TTC549 (cell line): ENCODE data around the gene SYT2.
A peak's percentile ranks its signal among the peaks of the same experiment; 100 is the strongest.
"Not testable (repeated sequence)": the region's sequence is repeated elsewhere in the genome, so short reads cannot be mapped to it uniquely, and the experiment has no call there.

Experiments used
- FAIRE-seq: peaks from 2 replicates; lab custom pipeline; 2012; peaks lifted over from hg19 to GRCh38; lab: Jason Lieb, UNC

Gene SYT2

GRCh38 chr1:202710070-202711045, at the start of gene SYT2:
TSS of gene SYT2 (minus strand) at chr1:202710454. CDS start at chr1:202605772, 104,682 bp downstream.
- FAIRE-seq: no peak

GRCh38 chr1:202756391-202756790, 46.1 kb upstream of the SYT2 start:
- FAIRE-seq: no peak

- FAIRE-seq: no peak
Measured at GRCh38 chr1:202754293-202754692, 44.0 kb upstream of the SYT2 start.

GRCh38 chr1:202752774-202753173, 42.5 kb upstream of the SYT2 start:
- no peak for FAIRE-seq

- FAIRE-seq: peak; percentile 50
Measured at GRCh38 chr1:202750761-202751160, 40.5 kb upstream of the SYT2 start.

- FAIRE-seq: no peak
Measured at GRCh38 chr1:202750024-202750423, 39.8 kb upstream of the SYT2 start.

GRCh38 chr1:202745323-202745888, 35.2 kb upstream of the SYT2 start:
- peak; percentile 52 for FAIRE-seq

- FAIRE-seq: not testable (repeated sequence)
Measured at GRCh38 chr1:202744770-202745169, 34.5 kb upstream of the SYT2 start.

- FAIRE-seq: no peak
Measured at GRCh38 chr1:202742496-202742895, 32.2 kb upstream of the SYT2 start.

- no peak for FAIRE-seq
Measured at GRCh38 chr1:202733251-202733650, 23.0 kb upstream of the SYT2 start.

GRCh38 chr1:202728951-202729350, 18.7 kb upstream of the SYT2 start:
- FAIRE-seq: no peak

GRCh38 chr1:202725526-202725925, 15.3 kb upstream of the SYT2 start:
- no peak for FAIRE-seq

- FAIRE-seq: no peak
Measured at GRCh38 chr1:202723708-202724107, 13.5 kb upstream of the SYT2 start.

- FAIRE-seq: not testable (repeated sequence)
Measured at GRCh38 chr1:202723046-202723445, 12.8 kb upstream of the SYT2 start.

- no peak for FAIRE-seq
Measured at GRCh38 chr1:202716654-202717053, 6.4 kb upstream of the SYT2 start.

- FAIRE-seq: not testable (repeated sequence)
Measured at GRCh38 chr1:202714202-202714601, 3.9 kb upstream of the SYT2 start.

- no peak for FAIRE-seq
Measured at GRCh38 chr1:202713110-202713509, 2.9 kb upstream of the SYT2 start.

- no peak for FAIRE-seq
Measured at GRCh38 chr1:202711949-202712635, 1.8 kb upstream of the SYT2 start.

- FAIRE-seq: no peak
Measured at GRCh38 chr1:202709276-202710041, 795 bp downstream of the SYT2 start.

- FAIRE-seq: no peak
Measured at GRCh38 chr1:202708456-202709275, 1.6 kb downstream of the SYT2 start.

- FAIRE-seq: no peak
Measured at GRCh38 chr1:202706851-202707250, 3.4 kb downstream of the SYT2 start.
